HG02588 (cell line): ENCODE data around the gene DNAAF2.
A peak's percentile ranks its signal among the peaks of the same experiment; 100 is the strongest.
"Not testable (repeated sequence)": the region's sequence is repeated elsewhere in the genome, so short reads cannot be mapped to it uniquely, and the experiment has no call there.

Source experiments
- ATAC-seq: cut with Tn5 transposase; IDR thresholded peaks from one replicate; pipeline ENCODE4 v1.9.1; 2021; ENCODE audit warnings: mild to moderate bottlenecking, moderate library complexity; ENCODE audit not compliant: unreplicated experiment

Gene DNAAF2

GRCh38 chr14:49622022-49622607 is 12.9 kb downstream of the DNAAF2 start:
- no peak for ATAC-seq

- ATAC-seq = peak; percentile 26
Measured at GRCh38 chr14:49621114-49621881, 13.7 kb downstream of the DNAAF2 start.

DNA sequence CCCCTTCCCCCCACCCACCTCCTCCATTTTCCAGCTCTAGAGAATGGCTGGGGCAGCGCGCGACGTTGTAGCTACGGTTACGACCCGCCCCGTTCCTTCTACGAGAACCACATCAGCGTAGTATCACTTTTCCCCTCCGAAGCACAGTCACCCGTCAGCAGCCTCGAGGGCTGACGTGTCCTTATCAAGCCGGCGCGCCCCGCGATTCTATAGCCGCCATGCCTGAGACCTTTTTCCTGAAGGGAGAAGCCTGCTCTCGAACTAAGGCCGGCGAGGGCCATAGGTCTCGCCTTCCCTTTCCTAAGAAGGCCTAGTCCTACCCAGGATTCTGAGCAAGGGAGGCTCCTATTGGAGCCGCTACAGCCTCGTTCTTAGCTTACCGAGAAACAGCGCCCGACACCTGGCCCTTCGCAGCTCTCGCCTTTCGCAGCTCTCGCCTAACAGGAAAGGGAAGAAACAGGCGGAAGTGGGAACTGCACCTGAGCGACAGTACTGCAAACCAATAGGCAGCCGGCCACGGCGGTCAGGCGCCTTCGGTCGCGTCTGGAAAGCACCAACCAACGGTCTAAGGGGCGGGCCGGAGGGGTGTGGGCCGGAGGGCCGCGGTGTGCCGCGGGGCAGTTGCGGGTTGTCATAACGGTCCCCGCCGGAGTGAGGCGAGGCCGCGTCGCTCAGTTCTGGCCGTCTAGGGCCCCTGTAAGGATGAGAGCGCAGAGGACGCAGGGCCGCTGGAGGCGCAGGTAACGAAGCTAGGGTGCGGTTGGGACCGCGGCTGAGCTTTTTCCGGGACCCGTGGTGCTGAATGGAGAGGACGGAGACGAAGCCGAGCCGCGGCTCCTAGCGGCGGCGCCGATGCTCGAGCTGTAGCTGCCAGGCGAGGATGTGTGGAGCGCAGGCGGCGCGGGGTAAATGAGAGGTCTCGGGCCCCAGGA is 14.6 kb downstream of the DNAAF2 start, which contains the start of the genes MGAT2 and RPL36AL:
Gene MGAT2 (plus strand): TSS at position 618 of the 932 bp plus-strand sequence. CDS start 470 bp downstream, outside the sequence.
Gene RPL36AL (minus strand): TSS at position 445 of the 932 bp plus-strand sequence. CDS start 1,522 bp downstream, outside the sequence.
- peak; percentile 90 for ATAC-seq

DNA sequence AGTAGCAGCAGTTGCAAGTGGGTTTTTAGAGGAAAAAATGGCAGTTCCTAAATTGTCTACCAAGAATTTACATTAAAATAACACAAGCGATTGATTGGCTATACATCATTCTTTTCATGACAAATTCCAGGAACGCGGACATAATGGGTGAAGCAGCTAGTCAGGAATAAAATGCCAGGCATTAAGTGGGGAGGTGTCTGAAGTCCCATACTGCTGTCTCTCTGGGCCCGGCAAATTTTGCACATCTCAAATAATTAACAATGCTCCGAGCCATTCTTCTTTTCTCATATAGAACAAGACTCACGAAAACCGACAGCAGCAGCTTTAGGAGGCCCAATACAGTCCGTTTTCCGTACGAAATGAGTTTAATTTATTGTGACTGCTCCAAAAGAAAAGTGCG is 15.3 kb downstream of the DNAAF2 start:
- no peak for ATAC-seq

DNA sequence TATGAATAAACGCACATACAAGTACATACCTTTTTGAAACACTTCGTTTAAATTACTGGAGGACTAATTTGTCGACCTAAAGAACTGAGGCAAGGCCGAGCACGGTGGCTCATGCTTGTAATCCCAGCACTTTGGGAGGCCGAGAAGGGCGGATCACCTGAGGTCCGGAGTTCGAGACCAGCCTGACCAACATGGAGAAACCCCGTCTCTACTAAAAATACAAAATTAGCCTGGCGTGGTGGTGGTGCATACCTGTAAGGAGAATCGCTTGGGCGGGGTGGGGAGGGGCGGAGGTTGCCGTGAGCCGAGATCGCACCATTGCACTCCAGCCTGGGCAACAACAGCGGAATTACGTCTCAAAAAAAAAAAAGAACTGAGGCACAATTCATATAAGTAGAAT is 15.8 kb downstream of the DNAAF2 start:
- ATAC-seq = not testable (repeated sequence)

GRCh38 chr14:49617852-49618519 is 17.1 kb downstream of the DNAAF2 start:
- ATAC-seq = no peak

DNA sequence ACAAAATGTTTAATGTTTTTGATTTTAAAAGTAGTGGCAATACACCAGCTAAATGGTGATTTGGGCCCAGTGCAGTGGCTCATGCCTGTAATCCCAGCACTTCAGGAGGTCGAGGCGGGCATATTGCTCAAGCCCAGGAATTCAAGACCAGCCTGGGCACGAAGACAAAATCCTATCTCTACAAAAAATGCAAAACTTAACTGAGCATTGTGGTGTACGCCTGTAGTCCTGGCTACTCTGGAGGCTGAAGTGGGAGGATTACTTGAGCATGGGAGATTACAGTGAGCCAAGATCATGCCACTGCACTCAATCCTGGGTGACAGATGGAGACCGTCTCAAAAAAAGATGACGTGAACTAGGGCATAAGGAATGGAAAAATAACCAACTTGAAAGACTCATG is 19.3 kb downstream of the DNAAF2 start:
- no peak for ATAC-seq

DNA sequence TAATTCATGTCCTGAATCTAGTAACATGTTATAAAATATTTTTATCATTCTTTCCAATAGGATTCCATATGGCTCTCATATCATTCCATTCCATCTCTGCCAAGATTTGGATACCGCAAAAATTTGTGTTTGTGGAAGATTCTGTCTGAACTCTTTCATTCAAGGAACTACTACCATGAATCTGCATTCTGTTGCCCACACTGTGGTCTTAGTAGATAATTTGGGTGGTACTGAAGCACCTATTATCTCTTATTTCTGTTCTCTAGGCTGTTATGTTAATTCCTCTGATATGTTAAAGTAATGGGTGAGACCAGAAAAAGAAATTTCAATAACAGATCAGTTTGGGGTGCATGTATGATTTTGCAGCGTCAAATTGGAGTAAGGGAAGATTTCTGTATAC is 20.8 kb downstream of the DNAAF2 start:
- no peak for ATAC-seq

- ATAC-seq = no peak
Measured at GRCh38 chr14:49612671-49613070, 22.4 kb downstream of the DNAAF2 start.

GRCh38 chr14:49612251-49612650 is 22.8 kb downstream of the DNAAF2 start:
- no peak for ATAC-seq

DNA sequence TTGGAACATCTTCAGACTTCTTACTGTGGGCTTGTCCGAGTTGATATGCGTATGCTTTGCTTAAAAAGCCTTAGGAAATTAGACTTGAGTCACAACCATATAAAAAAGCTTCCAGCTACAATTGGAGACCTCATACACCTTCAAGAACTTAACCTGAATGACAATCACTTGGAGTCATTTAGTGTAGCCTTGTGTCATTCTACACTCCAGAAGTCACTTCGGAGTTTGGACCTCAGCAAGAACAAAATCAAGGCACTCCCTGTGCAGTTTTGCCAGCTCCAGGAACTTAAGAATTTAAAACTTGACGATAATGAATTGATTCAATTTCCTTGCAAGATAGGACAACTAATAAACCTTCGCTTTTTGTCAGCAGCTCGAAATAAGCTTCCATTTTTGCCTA is 27.5 kb downstream of the DNAAF2 start:
- ATAC-seq = no peak

DNA sequence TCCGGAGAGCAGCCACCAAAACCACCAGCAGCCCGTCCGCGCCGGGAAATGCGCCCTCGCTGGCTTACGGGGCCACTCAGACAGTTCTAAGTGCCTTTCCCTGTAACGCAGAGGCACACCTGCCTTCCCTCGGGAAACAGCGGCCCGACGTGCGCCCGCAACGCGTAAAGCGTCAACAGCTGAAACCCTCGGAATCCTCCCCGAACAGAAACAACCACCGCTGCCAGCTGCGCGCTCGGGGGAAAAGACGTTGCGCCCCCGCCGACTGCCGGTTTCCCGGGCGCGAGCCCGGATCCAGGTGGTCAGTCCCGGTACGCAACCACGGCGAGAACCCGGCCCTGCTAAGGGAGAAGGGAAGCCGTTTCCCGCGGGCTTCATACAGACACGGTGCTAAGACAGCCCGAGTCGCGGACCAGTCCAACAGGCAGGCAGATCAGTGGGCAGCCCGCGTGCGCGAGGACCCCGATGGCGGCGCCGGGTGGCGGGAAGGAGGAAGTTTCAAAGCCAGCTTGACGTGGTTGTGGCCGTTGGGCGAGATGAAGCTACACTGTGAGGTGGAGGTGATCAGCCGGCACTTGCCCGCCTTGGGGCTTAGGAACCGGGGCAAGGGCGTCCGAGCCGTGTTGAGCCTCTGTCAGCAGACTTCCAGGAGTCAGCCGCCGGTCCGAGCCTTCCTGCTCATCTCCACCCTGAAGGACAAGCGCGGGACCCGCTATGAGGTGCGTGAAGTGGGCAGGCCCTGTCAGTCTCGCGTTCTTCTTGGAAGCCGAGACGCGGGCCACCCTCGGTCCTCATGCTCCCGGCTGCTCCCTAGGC is 36.4 kb downstream of the DNAAF2 start, which contains the start of gene LRR1:
Gene LRR1 (plus strand): TSS at position 456 of the 816 bp plus-strand sequence. CDS start 81 bp downstream, at position 537.
- peak; percentile 47 for ATAC-seq

DNA sequence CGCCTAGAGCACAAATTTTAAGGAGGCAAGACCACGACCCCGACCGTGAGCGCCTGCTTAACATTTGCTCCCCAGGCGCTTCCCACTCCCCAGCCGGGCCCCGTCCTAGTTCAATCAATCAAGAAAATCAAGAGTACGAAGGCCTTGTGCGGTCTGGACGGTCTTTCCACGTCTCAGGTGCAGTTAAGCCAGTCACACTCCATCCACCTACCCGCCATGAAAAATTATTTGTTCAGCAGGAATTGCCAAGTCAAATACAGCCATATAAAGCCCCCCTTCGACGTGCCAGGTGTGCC is 36.9 kb downstream of the DNAAF2 start:
- no peak for ATAC-seq

DNA sequence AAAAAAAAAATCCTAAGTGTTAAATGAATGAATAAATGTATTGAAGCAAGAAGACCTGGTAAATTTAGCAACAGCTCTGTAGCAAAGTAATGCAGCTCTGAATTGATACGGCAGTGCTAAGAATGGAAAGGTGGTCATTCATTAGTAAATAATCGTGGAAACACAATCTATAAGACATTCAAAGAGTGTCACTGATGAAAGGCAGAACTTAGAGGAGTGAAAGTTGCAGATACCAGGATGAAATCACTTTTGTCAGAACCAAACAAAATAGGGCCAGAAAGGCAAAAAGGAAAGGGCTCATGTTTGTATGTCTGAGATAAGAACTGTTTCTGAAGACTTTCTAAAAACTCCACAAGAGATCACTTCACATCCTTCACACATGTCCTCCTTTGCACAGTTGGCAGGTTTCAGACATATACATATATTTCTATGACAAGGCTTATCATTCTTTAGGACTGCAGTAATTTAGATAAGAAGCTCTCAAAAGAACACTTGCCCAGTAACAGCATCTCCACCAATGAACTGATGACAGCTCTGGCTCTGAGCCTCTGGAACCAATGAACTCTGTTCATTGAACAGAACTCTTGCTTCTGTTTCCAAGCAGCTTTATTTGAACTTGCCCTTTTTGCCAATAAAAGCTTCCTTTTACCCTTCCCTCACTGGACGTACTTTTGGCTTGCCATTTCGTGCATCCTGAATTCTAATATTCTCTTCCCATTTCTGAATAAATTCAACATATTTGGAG is 40.5 kb downstream of the DNAAF2 start:
- no peak for ATAC-seq

- no peak for ATAC-seq
Measured at GRCh38 chr14:49593016-49593415, 42.0 kb downstream of the DNAAF2 start.

DNA sequence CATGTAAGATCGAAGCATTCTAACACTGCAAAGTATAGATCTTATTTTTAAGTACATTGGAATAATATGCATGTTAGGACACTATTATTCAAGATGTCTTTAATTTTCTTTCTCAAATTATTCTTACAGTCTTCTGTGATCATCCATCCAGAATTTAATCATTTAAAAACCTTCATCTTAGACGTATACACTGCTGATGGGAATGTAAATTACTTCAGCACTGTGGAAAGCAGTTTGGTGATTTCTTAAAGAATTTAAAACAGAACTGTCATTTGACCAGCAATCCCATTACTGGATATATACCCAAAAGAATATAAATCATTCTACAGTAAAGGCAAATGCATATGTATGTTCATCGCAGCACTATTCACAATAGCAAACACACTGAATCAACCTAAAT is 45.7 kb downstream of the DNAAF2 start:
- ATAC-seq = no peak

- ATAC-seq = peak; percentile 23
Measured at GRCh38 chr14:49586673-49587460, 48.2 kb downstream of the DNAAF2 start.
